Measurements from ENCODE around the gene STAC3.
"Not testable (repeated sequence)": the region's sequence is repeated elsewhere in the genome, so short reads cannot be mapped to it uniquely, and the experiment has no call there.

STAC3 gene

GRCh38 chr12:57250956-57251355 lies at the start of gene STAC3:
STAC3 (minus strand) TSS chr12:57251187; CDS start chr12:57249636, 1,551 bp downstream.
- DNase-seq: no peak

GRCh38 chr12:57299514-57300016 lies 48.6 kb upstream of the STAC3 start:
- no peak for DNase-seq

GRCh38 chr12:57296291-57296690 lies 45.3 kb upstream of the STAC3 start:
- no peak for DNase-seq

- DNase-seq: not testable (repeated sequence)
Observed at GRCh38 chr12:57282073-57282472, 31.1 kb upstream of the STAC3 start.

- DNase-seq: no peak
Observed at GRCh38 chr12:57280211-57281062, 29.4 kb upstream of the STAC3 start.

GRCh38 chr12:57278465-57279381 lies 27.7 kb upstream of the STAC3 start:
- no peak for DNase-seq

- DNase-seq: no peak
Observed at GRCh38 chr12:57276935-57277563, 26.1 kb upstream of the STAC3 start.

- DNase-seq: not testable (repeated sequence)
Observed at GRCh38 chr12:57276233-57276632, 25.2 kb upstream of the STAC3 start.

GRCh38 chr12:57273516-57273915 lies 22.5 kb upstream of the STAC3 start:
- no peak for DNase-seq

- DNase-seq: no peak
Observed at GRCh38 chr12:57272337-57273151, 21.6 kb upstream of the STAC3 start.

- no peak for DNase-seq
Observed at GRCh38 chr12:57270966-57271470, 20.0 kb upstream of the STAC3 start.

GRCh38 chr12:57268264-57268663 lies 17.3 kb upstream of the STAC3 start:
- no peak for DNase-seq

GRCh38 chr12:57266681-57267080 lies 15.7 kb upstream of the STAC3 start:
- DNase-seq: no peak

GRCh38 chr12:57263096-57263495 lies 12.1 kb upstream of the STAC3 start:
- no peak for DNase-seq

GRCh38 chr12:57262126-57262822 lies 11.3 kb upstream of the STAC3 start:
- DNase-seq: no peak

GRCh38 chr12:57261428-57261865 lies 10.5 kb upstream of the STAC3 start:
- DNase-seq: no peak

GRCh38 chr12:57260366-57260765 lies 9.4 kb upstream of the STAC3 start:
- no peak for DNase-seq

- DNase-seq: no peak
Observed at GRCh38 chr12:57258977-57259970, 8.3 kb upstream of the STAC3 start.

- DNase-seq: no peak
Observed at GRCh38 chr12:57255916-57256315, 4.9 kb upstream of the STAC3 start.

All from GF-D8 (cell line).